GM23338 (cell line): ENCODE measurements around the gene ANO6. TPM values are rescaled to one million over a fixed set of nuclear protein-coding genes. Genes with fewer than 3 reads are reported as not detected.

Source experiments
- ATAC-seq: fragments of 200-7000 bp; cut with Tn5 transposase; 3 replicates; pipeline ENCODE4 v1.9.1; 2020
- DNase-seq: peaks from one replicate; pipeline ENCODE4 v3.0.0-alpha.2; 2015; ENCODE audit warnings: low spot score
- H2AFZ ChIP-seq: fragments of 200-600 bp; sonication (generic); 2 replicates; pipeline ENCODE4 v1.8.0; 2016; ENCODE audit warnings: antibody characterized with exemption, mild to moderate bottlenecking, moderate library complexity
- H3F3A ChIP-seq: fragments of 200-600 bp; sonication (generic); replicated peaks from 2 replicates; pipeline ENCODE4 v1.8.0; 2017; ENCODE audit warnings: antibody characterized with exemption, mixed run types, low read depth
- H3K27ac ChIP-seq: fragments of 200-600 bp; sonication (generic); 2 replicates; pipeline ENCODE4 v1.6.1; 2016; ENCODE audit warnings: low read depth
- H3K27me3 ChIP-seq: fragments of 200-600 bp; sonication (generic); 2 replicates; pipeline ENCODE4 v1.8.0; 2016; ENCODE audit warnings: mild to moderate bottlenecking, mixed run types, moderate library complexity; ENCODE audit not compliant: insufficient read depth
- H3K36me3 ChIP-seq: fragments of 200-600 bp; sonication (generic); 2 replicates; pipeline ENCODE4 v1.8.0; 2016; ENCODE audit warnings: mild to moderate bottlenecking; ENCODE audit not compliant: insufficient read depth
- H3K4me1 ChIP-seq: fragments of 200-600 bp; sonication (generic); 2 replicates; pipeline ENCODE4 v1.8.0; 2016; ENCODE audit warnings: mild to moderate bottlenecking, moderate library complexity; ENCODE audit not compliant: insufficient read depth
- H3K4me2 ChIP-seq: fragments of 200-600 bp; sonication (generic); 2 replicates; pipeline ENCODE4 v1.7.1; 2017; ENCODE audit warnings: mixed run types
- H3K4me3 ChIP-seq: fragments of 200-600 bp; sonication (generic); 2 replicates; pipeline ENCODE4 v1.6.1; 2016; ENCODE audit warnings: mixed run types
- H3K79me2 ChIP-seq: fragments of 200-600 bp; sonication (generic); replicated peaks from 2 replicates; pipeline ENCODE4 v1.8.0; 2017; ENCODE audit warnings: mild to moderate bottlenecking; ENCODE audit not compliant: insufficient read depth
- H3K9me2 ChIP-seq: fragments of 200-600 bp; sonication (generic); 2 replicates; pipeline ENCODE4 v1.8.0; 2017; ENCODE audit not compliant: insufficient read depth
- H4K20me1 ChIP-seq: fragments of 200-600 bp; sonication (generic); replicated peaks from 2 replicates; pipeline ENCODE4 v1.8.0; 2017; ENCODE audit warnings: mild to moderate bottlenecking; ENCODE audit not compliant: insufficient read depth
- H3K27ac Mint-ChIP-seq: 2 replicates; pipeline ENCODE4 v1.8.0; 2020; ENCODE audit warnings: inconsistent platforms, mild to moderate bottlenecking, moderate library complexity, mixed read lengths
- H3K27me3 Mint-ChIP-seq: 3 replicates; pipeline ENCODE4 v1.8.0; 2022; ENCODE audit warnings: low read depth, mild to moderate bottlenecking, moderate library complexity, mixed read lengths, inconsistent platforms; ENCODE audit not compliant: insufficient read depth, poor library complexity
- H3K36me3 Mint-ChIP-seq: 3 replicates; pipeline ENCODE4 v1.8.0; 2021; ENCODE audit warnings: low read depth, mild to moderate bottlenecking, inconsistent platforms, moderate library complexity, mixed read lengths
- H3K4me1 Mint-ChIP-seq: 3 replicates; pipeline ENCODE4 v1.8.0; 2020; ENCODE audit warnings: mild to moderate bottlenecking, inconsistent platforms, mixed read lengths
- H3K4me3 Mint-ChIP-seq: 3 replicates; pipeline ENCODE4 v1.8.0; 2021; ENCODE audit warnings: moderate library complexity, mild to moderate bottlenecking, inconsistent platforms, mixed read lengths
- H3K9me3 Mint-ChIP-seq: 3 replicates; pipeline ENCODE4 v1.8.0; 2020; ENCODE audit warnings: moderate library complexity, mild to moderate bottlenecking, inconsistent platforms, mixed read lengths
- CTCF ChIP-seq, 2 experiments: fragments of 200-600 bp in 1 of 2; sonication (generic) in 1 of 2; conservative IDR thresholded peaks; 2 replicates each; pipeline versions ENCODE4 v1.5.1 to v1.6.1; 2016 to 2017; ENCODE audit warnings: antibody characterized with exemption in 2 of 2, low read depth in 2 of 2, mild to moderate bottlenecking in 2 of 2, moderate library complexity in 1 of 2
- EZH2phosphoT487 ChIP-seq: fragments of 200-600 bp; sonication (generic); IDR thresholded peaks from one replicate; pipeline ENCODE4 v1.8.1; 2018; ENCODE audit warnings: antibody characterized with exemption; ENCODE audit not compliant: unreplicated experiment
- NANOG ChIP-seq: IDR thresholded peaks from 2 replicates; pipeline ENCODE4 v1.6.1; 2016; ENCODE audit warnings: antibody characterized with exemption, borderline replicate concordance
- ZNF331 ChIP-seq: fragments of 250-450 bp; sonication (Bioruptor Pico); IDR thresholded peaks from 2 replicates; pipeline ENCODE4 v1.5.0; 2020; ENCODE audit warnings: low read depth, mild to moderate bottlenecking, moderate library complexity
- ZNF462 ChIP-seq: fragments of 250-450 bp; sonication (Bioruptor Pico); IDR thresholded peaks from 2 replicates; pipeline ENCODE4 v1.5.0; 2020; ENCODE audit warnings: mild to moderate bottlenecking, moderate library complexity
- polyA plus RNA-seq: library from polyadenylated mRNA; unstranded; fragments of >200 nt; fragmentation: Nextera tagmentation; extraction: Ambion mirVana; gene quantifications from 2 replicates; pipeline ENCODE4 v1.2.1, GENCODE V29; 2016
- total RNA-seq: library from RNA; depleted of rRNA; stranded (reverse); fragments of >200 nt; shearing (Covaris generic); gene quantifications from 2 replicates; pipeline ENCODE4 v1.2.3, GENCODE V29; 2014

Gene ANO6
- total and polyA plus RNA-seq, 2 experiments from 2014 or later, result 21.1 to 48.9 TPM

- H3K27me3 ChIP-seq, result no peaks in the 10 kb centered on the region
- no peak overlapping the region for H3K4me2 ChIP-seq
- H3K27ac ChIP-seq, result no peak overlapping the region
- H3K4me3 ChIP-seq, result no peak overlapping the region
- TF ChIP-seq EZH2phosphoT487 (no peak), ZNF331 (no peak), ZNF462 (no peak), NANOG (no peak), CTCF (conservative IDR thresholded peaks at IDR 0.05; ENCODE audit: low read depth in 2 of 2) (no peak)
- H3K4me1 ChIP-seq, result no peaks in the 10 kb centered on the region
- H3K79me2 ChIP-seq, result no peaks in the 10 kb centered on the region
- Mint-ChIP-seq H3K9me3 (no peaks in the 10 kb centered on the region), H3K4me1 (no peaks in the 10 kb centered on the region), H3K36me3 (peaks cover 29% of the 10 kb centered on the region), H3K27ac (no peak overlapping the region), H3K27me3 (no peaks in the 10 kb centered on the region), H3K4me3 (no peak overlapping the region)
- no peaks in the 10 kb centered on the region for H3F3A ChIP-seq
- ATAC-seq (no peak), DNase-seq (no peak)
- no peaks in the 10 kb centered on the region for H4K20me1 ChIP-seq
- H2AFZ ChIP-seq, result no peak overlapping the region
- H3K9me2 ChIP-seq, result peaks cover 4% of the 10 kb centered on the region; the same call in 1 of the 2 replicates
- H3K36me3 ChIP-seq, result peaks cover 9% of the 10 kb centered on the region
Measured at GRCh38 chr12:45379261-45379660, 163.4 kb downstream of the ANO6 start.
